Activated CD8-positive, alpha-beta T cell treated with anti-CD3 and anti-CD28 coated beads, Interleukin-2, amount 10 ng/mL, durations not matched to agents 7 days and 5 days (primary cell): Measurements from ENCODE around the gene CKAP4. TPM values are rescaled to one million over a fixed set of nuclear protein-coding genes. Genes with fewer than 3 reads are reported as not detected.

Experiments used
- ATAC-seq: fragments of 150-1000 bp; cut with Tn5 transposase; one replicate; pipeline ENCODE4 v1.10.0; 2021; ENCODE audit warnings: moderate library complexity
- CTCF ChIA-PET: fragments of 350-600 bp; sonication (Branson Sonifier 250); formaldehyde crosslinking; loops from one replicate; lab custom pipeline; 2021; ENCODE audit warnings: antibody characterized with exemption; lab: Charles Lee
- POLR2A ChIA-PET: fragments of 350-600 bp; sonication (Branson Sonifier 250); formaldehyde crosslinking; loops from one replicate; lab custom pipeline; 2021; ENCODE audit warnings: antibody characterized with exemption; lab: Charles Lee
- DNase-seq: peaks from one replicate; pipeline ENCODE4 v3.0.0-alpha.2; 2020
- H3K27ac Mint-ChIP-seq: one replicate; pipeline ENCODE4 v1.8.0; 2021; ENCODE audit warnings: mild to moderate bottlenecking, mixed read lengths
- H3K27me3 Mint-ChIP-seq: one replicate; pipeline ENCODE4 v1.8.0; 2021; ENCODE audit warnings: low read depth, mixed read lengths
- H3K36me3 Mint-ChIP-seq: one replicate; pipeline ENCODE4 v1.8.0; 2021; ENCODE audit warnings: low read depth, mixed read lengths
- H3K4me1 Mint-ChIP-seq: one replicate; pipeline ENCODE4 v1.8.0; 2021; ENCODE audit warnings: low read depth, mixed read lengths
- H3K4me3 Mint-ChIP-seq: one replicate; pipeline ENCODE4 v1.8.0; 2021; ENCODE audit warnings: mild to moderate bottlenecking, mixed read lengths
- H3K9me3 Mint-ChIP-seq: one replicate; pipeline ENCODE4 v1.8.0; 2022; ENCODE audit warnings: mixed read lengths; ENCODE audit not compliant: insufficient read depth
- total RNA-seq, 2 experiments: library from RNA; stranded (reverse); gene quantifications; one replicate each; pipeline ENCODE4 v1.2.3, GENCODE V29; 2021

Gene CKAP4, protein sequence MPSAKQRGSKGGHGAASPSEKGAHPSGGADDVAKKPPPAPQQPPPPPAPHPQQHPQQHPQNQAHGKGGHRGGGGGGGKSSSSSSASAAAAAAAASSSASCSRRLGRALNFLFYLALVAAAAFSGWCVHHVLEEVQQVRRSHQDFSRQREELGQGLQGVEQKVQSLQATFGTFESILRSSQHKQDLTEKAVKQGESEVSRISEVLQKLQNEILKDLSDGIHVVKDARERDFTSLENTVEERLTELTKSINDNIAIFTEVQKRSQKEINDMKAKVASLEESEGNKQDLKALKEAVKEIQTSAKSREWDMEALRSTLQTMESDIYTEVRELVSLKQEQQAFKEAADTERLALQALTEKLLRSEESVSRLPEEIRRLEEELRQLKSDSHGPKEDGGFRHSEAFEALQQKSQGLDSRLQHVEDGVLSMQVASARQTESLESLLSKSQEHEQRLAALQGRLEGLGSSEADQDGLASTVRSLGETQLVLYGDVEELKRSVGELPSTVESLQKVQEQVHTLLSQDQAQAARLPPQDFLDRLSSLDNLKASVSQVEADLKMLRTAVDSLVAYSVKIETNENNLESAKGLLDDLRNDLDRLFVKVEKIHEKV
- under 1 TPM; 0.47 to 0.52 TPM for total RNA-seq

DNA sequence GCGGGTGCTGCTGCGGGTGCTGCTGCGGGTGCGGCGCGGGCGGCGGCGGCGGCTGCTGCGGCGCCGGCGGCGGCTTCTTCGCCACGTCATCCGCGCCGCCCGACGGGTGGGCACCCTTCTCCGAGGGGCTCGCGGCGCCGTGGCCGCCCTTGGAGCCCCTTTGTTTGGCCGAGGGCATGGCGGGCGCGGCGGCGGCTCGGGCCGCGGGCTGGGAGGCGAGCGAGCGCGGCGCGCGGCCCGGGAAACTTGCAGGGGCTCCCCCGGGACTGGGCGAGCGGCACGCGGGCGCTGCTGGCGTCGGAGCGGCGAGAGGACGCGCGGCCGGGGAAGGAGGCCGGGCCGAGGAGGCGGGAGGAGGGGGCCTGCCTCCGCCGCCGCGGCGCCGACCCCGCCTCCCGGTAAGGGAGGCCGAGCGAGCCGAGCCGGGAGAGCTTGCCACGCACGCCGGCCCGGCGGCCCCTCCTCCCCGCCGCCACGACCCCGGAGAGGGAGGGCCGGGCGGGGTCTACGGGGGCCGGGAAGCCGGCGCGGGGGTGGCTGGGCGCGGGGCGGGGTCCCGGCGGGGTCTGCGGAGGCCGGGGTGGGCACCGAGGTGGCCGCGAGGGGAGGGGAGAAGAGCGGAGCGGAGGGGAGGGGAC lies at the start of gene CKAP4:
TSS of gene CKAP4 (minus strand) at position 347 of the 638 bp plus-strand sequence. CDS start at position 178, 169 bp downstream.
- DNase-seq: peak; percentile 32
- peak; percentile 67 for ATAC-seq
- no peak within 1 kb of the TSS for H3K27ac Mint-ChIP-seq
- H3K27me3 Mint-ChIP-seq: peaks cover 12% of the 10 kb centered on the region
- ChIA-PET CTCF (interaction anchor here (1.4 to 2.8 kb wide), 3 partner anchors 21 to 35 kb away, joined by 3 to 13 read pairs (median 6); no protein-coding TSS in a partner anchor), POLR2A (no interaction called here)
- H3K4me1 Mint-ChIP-seq: peaks cover 12% of the 10 kb centered on the region
- no peaks in the 10 kb centered on the region for H3K9me3 Mint-ChIP-seq
- peak within 1 kb of the TSS; percentile 65 for H3K4me3 Mint-ChIP-seq
- H3K36me3 Mint-ChIP-seq: no peaks in the 10 kb centered on the region

DNA sequence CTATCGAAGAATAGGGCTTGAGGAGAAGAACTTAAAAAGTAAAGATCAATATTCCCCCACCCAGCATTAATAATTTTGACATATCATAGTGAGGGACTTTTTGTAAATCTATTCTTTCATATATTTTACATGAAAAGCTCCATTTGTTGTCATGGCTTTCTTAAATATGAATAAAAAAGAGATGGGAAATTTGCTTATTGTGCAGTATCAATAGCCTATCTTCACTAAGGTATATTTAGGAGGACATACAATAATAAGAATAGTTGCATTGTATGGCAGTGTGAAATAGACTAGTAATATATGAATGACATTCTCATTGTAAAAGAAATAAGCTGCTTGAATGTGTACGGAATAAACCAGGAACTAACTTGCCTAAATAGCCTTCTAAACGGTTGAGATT lies 49.3 kb upstream of the CKAP4 start:
- POLR2A ChIA-PET: no interaction called here
- no peak overlapping the region for H3K4me3 Mint-ChIP-seq
- H3K36me3 Mint-ChIP-seq: no peaks in the 10 kb centered on the region
- DNase-seq: no peak
- H3K27ac Mint-ChIP-seq: no peak overlapping the region
- CTCF ChIA-PET: interaction anchor here (1.0 to 4.1 kb wide), 3 partner anchors 15 to 70 kb away, joined by 5 to 29 read pairs (median 11); no protein-coding TSS in a partner anchor
- ATAC-seq: no peak
- no peaks in the 10 kb centered on the region for H3K9me3 Mint-ChIP-seq
- H3K4me1 Mint-ChIP-seq: peaks cover 24% of the 10 kb centered on the region
- H3K27me3 Mint-ChIP-seq: no peaks in the 10 kb centered on the region

DNA sequence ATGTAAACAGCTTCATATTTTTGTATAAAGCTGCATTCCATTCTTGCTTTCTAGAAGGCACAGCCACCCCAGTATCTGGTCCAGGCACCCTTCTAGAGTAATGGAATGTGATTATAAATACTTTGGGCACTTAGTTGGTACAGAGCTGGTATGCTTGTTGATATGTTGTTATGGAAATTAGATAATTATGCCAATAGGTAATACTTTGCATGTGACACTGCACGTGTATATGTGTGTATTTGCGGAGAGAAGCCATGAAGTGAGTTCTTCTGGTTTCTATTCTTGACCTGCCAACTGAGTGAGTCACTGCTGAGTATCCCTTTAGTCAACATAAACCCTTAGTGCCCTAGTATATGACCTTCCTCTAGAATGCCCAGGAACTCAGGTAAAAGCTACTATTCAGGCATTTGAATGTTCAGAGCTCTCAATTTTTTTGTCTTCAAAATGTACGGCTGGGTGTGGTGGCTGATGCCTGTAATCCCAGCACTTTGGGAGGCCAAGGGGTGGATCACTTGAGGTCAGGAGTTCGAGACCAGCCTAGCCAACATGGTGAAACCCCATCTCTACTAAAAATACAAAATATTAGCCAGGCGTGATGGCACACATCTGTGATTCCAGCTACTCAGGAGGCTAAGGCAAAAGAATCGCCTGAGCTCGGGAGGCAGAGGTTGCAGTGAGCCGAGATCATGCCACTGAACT lies 48.5 kb upstream of the CKAP4 start:
- Mint-ChIP-seq H3K9me3 (no peaks in the 10 kb centered on the region), H3K27ac (no peak overlapping the region), H3K36me3 (no peaks in the 10 kb centered on the region), H3K27me3 (peaks cover 2% of the 10 kb centered on the region), H3K4me3 (no peak overlapping the region), H3K4me1 (peaks cover 18% of the 10 kb centered on the region)
- ChIA-PET POLR2A (no interaction called here), CTCF (interaction anchor here (2.6 to 4.1 kb wide), 2 partner anchors 14 to 69 kb away, joined by 11 to 29 read pairs; no protein-coding TSS in a partner anchor)
- ATAC-seq (no peak), DNase-seq (no peak)

- peaks cover 2% of the 10 kb centered on the region for H3K4me1 Mint-ChIP-seq
- CTCF ChIA-PET: interaction anchor here (2.2 kb wide), 1 partner anchor 10 kb away, joined by 13 read pairs; no protein-coding TSS in a partner anchor
- peaks cover 2% of the 10 kb centered on the region for H3K27me3 Mint-ChIP-seq
- ATAC-seq (no peak), DNase-seq (no peak)
- no peak overlapping the region for H3K27ac Mint-ChIP-seq
- H3K9me3 Mint-ChIP-seq: no peaks in the 10 kb centered on the region
- no peak overlapping the region for H3K4me3 Mint-ChIP-seq
- POLR2A ChIA-PET: no interaction called here
- no peaks in the 10 kb centered on the region for H3K36me3 Mint-ChIP-seq
Observed at GRCh38 chr12:106292339-106292738, 44.5 kb upstream of the CKAP4 start.

DNA sequence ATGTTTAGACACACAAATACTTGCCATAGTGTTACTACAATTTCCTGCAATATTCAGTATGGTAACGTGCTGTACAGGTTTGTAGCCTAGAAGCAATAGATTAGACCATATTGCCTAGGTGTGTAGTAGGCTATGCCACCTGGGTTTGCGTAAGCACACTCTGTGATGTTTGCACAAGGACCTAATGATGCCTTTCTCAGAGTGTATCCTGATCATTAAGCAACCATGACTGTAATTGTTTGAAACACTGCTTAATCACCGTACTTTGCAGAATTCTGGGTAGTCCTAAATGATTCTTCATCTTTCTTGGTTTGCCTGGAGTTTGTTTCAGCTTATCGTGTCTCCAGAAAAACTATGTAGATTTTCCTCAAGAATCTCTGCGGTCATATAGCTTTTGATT lies 43.5 kb upstream of the CKAP4 start:
- Mint-ChIP-seq H3K9me3 (no peaks in the 10 kb centered on the region), H3K4me3 (no peak overlapping the region), H3K27ac (no peak overlapping the region), H3K4me1 (no peaks in the 10 kb centered on the region), H3K36me3 (no peaks in the 10 kb centered on the region), H3K27me3 (peaks cover 2% of the 10 kb centered on the region)
- ATAC-seq (no peak), DNase-seq (no peak)
- ChIA-PET POLR2A (no interaction called here), CTCF (interaction anchor here (1.0 to 1.8 kb wide), 3 partner anchors 10 to 68 kb away, joined by 4 to 6 read pairs (median 4); no protein-coding TSS in a partner anchor)

- Mint-ChIP-seq H3K36me3 (no peaks in the 10 kb centered on the region), H3K9me3 (no peaks in the 10 kb centered on the region)
Observed at GRCh38 chr12:106290666-106291065, 42.8 kb upstream of the CKAP4 start.

DNA sequence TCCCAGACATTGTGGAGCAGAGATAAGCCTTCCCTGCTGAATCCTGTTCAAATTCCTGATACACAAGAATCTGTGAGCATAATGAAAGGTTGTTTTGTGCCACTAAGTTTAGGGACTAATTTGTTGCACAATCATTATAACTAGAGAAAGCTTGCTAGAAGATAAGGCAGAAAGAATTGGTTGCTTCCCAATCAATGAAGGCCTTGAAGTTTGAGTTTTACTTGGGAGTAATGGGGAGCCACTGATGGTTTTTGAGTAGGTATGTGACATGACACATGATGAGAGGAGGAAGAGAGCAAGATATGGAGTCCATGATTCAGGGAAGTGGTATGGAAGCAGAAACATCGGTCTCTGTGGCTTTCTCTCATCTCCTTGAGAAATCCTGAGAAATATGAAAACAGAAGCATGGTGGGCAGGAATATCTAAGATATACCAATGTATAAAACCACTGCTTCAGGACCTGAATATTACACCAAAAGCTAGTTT lies 41.4 kb upstream of the CKAP4 start:
- no peak for ATAC-seq

More at GRCh38 chr12:106290666-106291065, 42.8 kb upstream of the CKAP4 start:
- Mint-ChIP-seq H3K4me3 (no peak overlapping the region), H3K27me3 (peaks cover 2% of the 10 kb centered on the region), H3K27ac (no peak overlapping the region), H3K4me1 (no peaks in the 10 kb centered on the region)
- ATAC-seq: no peak
- ChIA-PET CTCF (interaction anchor here (1.2 to 1.8 kb wide), 3 partner anchors 12 to 67 kb away, joined by 3 to 6 read pairs (median 4); no protein-coding TSS in a partner anchor), POLR2A (interaction anchor here (1.3 kb wide), 1 partner anchor 11 kb away, joined by 3 read pairs; no protein-coding TSS in a partner anchor)
- no peak for DNase-seq

DNA sequence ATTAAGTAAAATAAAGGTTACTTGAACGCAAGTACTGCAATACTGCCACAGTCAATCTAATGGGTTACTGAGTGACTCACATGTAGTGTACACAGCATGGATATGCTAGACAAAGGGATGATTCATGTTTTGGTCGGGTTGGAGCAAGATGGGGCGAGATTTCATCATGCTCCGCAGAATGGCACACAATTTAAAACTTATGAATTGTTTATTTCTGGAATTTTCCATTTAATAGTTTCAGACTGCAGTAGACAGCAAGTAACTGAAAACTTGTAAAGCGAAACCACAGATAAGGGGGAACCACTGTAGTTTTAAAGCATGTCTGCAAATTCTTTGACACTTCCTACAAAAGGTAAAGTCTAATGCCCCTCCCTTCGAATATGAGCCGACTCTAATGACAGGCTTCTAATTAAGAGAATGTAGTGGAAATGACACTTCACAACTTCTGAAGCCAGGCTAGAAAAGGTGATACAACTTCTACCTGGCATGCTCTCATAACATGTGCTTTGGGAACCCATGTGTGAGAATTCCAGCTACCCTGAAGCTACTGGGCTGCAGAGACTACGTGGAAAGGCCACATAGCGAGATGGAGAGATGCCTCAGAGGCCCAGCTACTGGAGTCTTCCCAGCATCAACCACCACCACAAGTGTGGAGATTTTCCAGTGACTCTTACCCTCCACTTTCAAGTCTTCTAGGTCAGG lies 40.8 kb upstream of the CKAP4 start:
- CTCF ChIA-PET: no interaction called here

More for the DNA sequence above, 41.4 kb upstream of the CKAP4 start:
- Mint-ChIP-seq H3K4me3 (no peak overlapping the region), H3K27me3 (peaks cover 5% of the 10 kb centered on the region), H3K27ac (no peak overlapping the region), H3K36me3 (no peaks in the 10 kb centered on the region), H3K4me1 (peaks cover 10% of the 10 kb centered on the region), H3K9me3 (no peaks in the 10 kb centered on the region)
- DNase-seq: no peak
- ChIA-PET POLR2A (no interaction called here), CTCF (interaction anchor here (1.8 kb wide), 1 partner anchor 63 kb away, joined by 6 read pairs; no protein-coding TSS in a partner anchor)

DNA sequence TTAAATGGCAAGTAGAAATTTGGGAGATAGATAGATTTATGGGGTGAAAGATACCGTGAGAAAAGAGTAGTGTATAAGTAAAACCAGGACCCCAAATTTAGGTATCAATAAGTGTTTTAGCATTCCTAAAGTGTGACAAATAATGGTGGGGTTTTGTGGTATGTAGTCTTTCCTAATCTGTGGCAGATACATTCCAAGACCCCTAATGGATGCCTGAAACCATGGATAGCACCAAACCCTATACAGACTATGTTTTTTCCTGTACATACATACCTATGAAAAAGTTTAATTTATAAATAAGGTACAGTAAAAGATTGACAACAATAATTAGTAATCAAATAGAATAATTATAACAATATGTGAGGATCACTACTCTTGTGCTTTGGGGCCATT lies 40.3 kb upstream of the CKAP4 start:
- H3K27ac Mint-ChIP-seq: no peak overlapping the region
- peaks cover 7% of the 10 kb centered on the region for H3K27me3 Mint-ChIP-seq
- POLR2A ChIA-PET: no interaction called here

More for the DNA sequence above, 40.8 kb upstream of the CKAP4 start:
- no peaks in the 10 kb centered on the region for H3K36me3 Mint-ChIP-seq
- H3K4me1 Mint-ChIP-seq: peaks cover 10% of the 10 kb centered on the region
- H3K4me3 Mint-ChIP-seq: no peak overlapping the region
- ATAC-seq (no peak), DNase-seq (no peak)
- no peak overlapping the region for H3K27ac Mint-ChIP-seq
- peaks cover 5% of the 10 kb centered on the region for H3K27me3 Mint-ChIP-seq
- POLR2A ChIA-PET: no interaction called here
- H3K9me3 Mint-ChIP-seq: no peaks in the 10 kb centered on the region

DNA sequence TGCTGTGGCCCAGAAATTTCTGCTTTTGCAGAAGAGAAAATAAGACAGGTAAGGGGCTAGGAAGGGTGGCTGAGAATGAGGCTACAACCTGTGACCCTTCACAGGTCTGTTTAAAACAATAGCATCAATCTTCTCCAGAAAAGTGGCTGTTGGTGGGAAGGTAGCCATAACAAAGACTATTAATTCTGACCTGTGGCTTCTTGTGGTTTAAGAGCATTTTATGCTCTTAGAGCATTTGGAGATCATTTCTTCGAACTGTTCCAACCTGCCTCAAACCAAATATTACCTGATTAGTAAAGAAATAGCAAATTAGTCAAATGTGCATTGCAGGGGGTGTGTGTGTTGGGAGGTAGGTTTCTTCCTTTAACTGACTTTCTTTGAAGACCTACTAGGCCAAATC lies 39.5 kb upstream of the CKAP4 start:
- peaks cover 8% of the 10 kb centered on the region for H3K27me3 Mint-ChIP-seq
- H3K9me3 Mint-ChIP-seq: no peaks in the 10 kb centered on the region
- no peak overlapping the region for H3K4me3 Mint-ChIP-seq
- no peak overlapping the region for H3K27ac Mint-ChIP-seq
- no peak for ATAC-seq
- peaks cover under 1% of the 10 kb centered on the region for H3K36me3 Mint-ChIP-seq
- ChIA-PET CTCF (no interaction called here), POLR2A (no interaction called here)
- no peak for DNase-seq
- H3K4me1 Mint-ChIP-seq: peaks cover 10% of the 10 kb centered on the region

More for the DNA sequence above, 40.3 kb upstream of the CKAP4 start:
- H3K4me3 Mint-ChIP-seq: no peak overlapping the region
- peaks cover 10% of the 10 kb centered on the region for H3K4me1 Mint-ChIP-seq
- H3K36me3 Mint-ChIP-seq: no peaks in the 10 kb centered on the region
- CTCF ChIA-PET: no interaction called here
- H3K9me3 Mint-ChIP-seq: no peaks in the 10 kb centered on the region
- no peak for DNase-seq
- no peak for ATAC-seq
